Hepatocyte (in vitro differentiated cells): ENCODE results near the gene HDAC3. TPM values are rescaled to one million over a fixed set of nuclear protein-coding genes. Genes with fewer than 3 reads are reported as not detected.

ENCODE experiments used
- DNase-seq: peaks from one replicate; pipeline ENCODE4 v3.0.0-alpha.2; 2016; ENCODE audit warnings: low spot score
- H2AFZ ChIP-seq: fragments of 200-600 bp; sonication (generic); 2 replicates; pipeline ENCODE4 v1.6.0; 2016; ENCODE audit warnings: antibody characterized with exemption, mild to moderate bottlenecking
- H3K27ac ChIP-seq: fragments of 200-600 bp; sonication (generic); 2 replicates; pipeline ENCODE4 v1.5.1; 2016; ENCODE audit warnings: mild to moderate bottlenecking
- H3K27me3 ChIP-seq: fragments of 200-600 bp; sonication (generic); 2 replicates; pipeline ENCODE4 v1.6.1; 2016
- H3K36me3 ChIP-seq: fragments of 200-600 bp; sonication (generic); replicated peaks from 2 replicates; pipeline ENCODE4 v1.5.1; 2016; ENCODE audit warnings: low read depth; ENCODE audit not compliant: insufficient read depth
- H3K4me1 ChIP-seq: fragments of 200-600 bp; sonication (generic); 2 replicates; pipeline ENCODE4 v1.5.1; 2016; ENCODE audit warnings: mild to moderate bottlenecking, moderate library complexity; ENCODE audit not compliant: insufficient read depth
- H3K4me2 ChIP-seq: fragments of 200-600 bp; sonication (generic); 2 replicates; pipeline ENCODE4 v1.6.0; 2016
- H3K4me3 ChIP-seq: fragments of 200-600 bp; sonication (generic); 2 replicates; pipeline ENCODE4 v1.5.1; 2016; ENCODE audit warnings: mild to moderate bottlenecking
- H3K79me2 ChIP-seq: fragments of 200-600 bp; sonication (generic); 2 replicates; pipeline ENCODE4 v1.6.0; 2017; ENCODE audit warnings: mild to moderate bottlenecking
- H3K9me2 ChIP-seq: fragments of 200-600 bp; sonication (generic); replicated peaks from 2 replicates; pipeline ENCODE4 v1.6.0; 2017; ENCODE audit warnings: mild to moderate bottlenecking; ENCODE audit not compliant: insufficient read depth
- H3K9me3 ChIP-seq: fragments of 200-600 bp; sonication (generic); 2 replicates; pipeline ENCODE4 v1.5.1; 2016; ENCODE audit warnings: low read depth, mild to moderate bottlenecking
- H4K20me1 ChIP-seq: fragments of 200-600 bp; sonication (generic); 2 replicates; pipeline ENCODE4 v1.6.0; 2016; ENCODE audit warnings: mild to moderate bottlenecking; ENCODE audit not compliant: insufficient read depth, poor library complexity, severe bottlenecking
- EZH2 ChIP-seq: fragments of 200-600 bp; sonication (generic); IDR thresholded peaks from 2 replicates; pipeline ENCODE4 v1.6.1; 2016; ENCODE audit warnings: antibody characterized with exemption, mild to moderate bottlenecking, borderline replicate concordance
- EZH2phosphoT487 ChIP-seq: fragments of 200-600 bp; sonication (generic); IDR thresholded peaks from one replicate; pipeline ENCODE4 v1.6.1; 2018; ENCODE audit warnings: antibody characterized with exemption, mild to moderate bottlenecking, low read depth, moderate library complexity; ENCODE audit not compliant: unreplicated experiment, severe bottlenecking
- WGBS: methylation state at CpG from one replicate; pipeline ENCODE4 v1.1.6; 2016; ENCODE audit warnings: low lambda C conversion rate; ENCODE audit errors: missing lambda C conversion rate; 5-methylcytosine and 5-hydroxymethylcytosine counted together
- polyA plus RNA-seq: library from polyadenylated mRNA; unstranded; fragments of >200 nt; fragmentation: Nextera tagmentation; extraction: Ambion mirVana; gene quantifications from 2 replicates; pipeline ENCODE4 v1.2.1, GENCODE V29; 2016
- total RNA-seq: library from RNA; depleted of rRNA; stranded (reverse); fragments of >200 nt; gene quantifications from 2 replicates; pipeline ENCODE4 v1.2.3, GENCODE V29; 2014
- TF ChIP-seq, protein P1 (sequence below): fragments of 200-600 bp; sonication (generic); IDR thresholded peaks from 2 replicates; pipeline ENCODE4 v1.5.1; 2016; ENCODE audit warnings: antibody characterized with exemption, mild to moderate bottlenecking; ENCODE audit not compliant: poor library complexity

Gene HDAC3
- total and polyA plus RNA-seq, 2 experiments from 2014 or later = 50.1 to 74.0 TPM

DNA sequence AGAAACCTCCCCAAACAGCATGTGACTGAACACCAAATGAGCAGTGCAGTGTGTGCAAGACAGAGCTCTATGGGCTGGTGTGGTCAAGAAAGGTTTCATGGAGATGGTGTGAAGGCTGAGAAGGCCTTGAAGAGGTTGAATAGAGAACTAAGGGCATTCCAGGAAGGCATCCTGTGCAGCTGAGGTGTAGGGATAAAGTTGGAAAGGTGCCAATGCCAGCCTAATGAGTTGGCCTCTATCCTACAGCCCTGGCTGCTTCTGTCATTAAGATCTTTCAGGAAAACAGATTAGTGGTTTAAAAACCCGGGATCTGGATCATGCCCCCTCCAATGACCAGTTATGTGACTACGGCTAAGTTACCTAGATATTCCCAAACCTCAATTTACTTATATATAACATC is 4.0 kb downstream of the HDAC3 start:
- H3K79me2 ChIP-seq = peaks cover 64% of the 10 kb centered on the region
- peaks cover 10% of the 10 kb centered on the region for H4K20me1 ChIP-seq

DNA sequence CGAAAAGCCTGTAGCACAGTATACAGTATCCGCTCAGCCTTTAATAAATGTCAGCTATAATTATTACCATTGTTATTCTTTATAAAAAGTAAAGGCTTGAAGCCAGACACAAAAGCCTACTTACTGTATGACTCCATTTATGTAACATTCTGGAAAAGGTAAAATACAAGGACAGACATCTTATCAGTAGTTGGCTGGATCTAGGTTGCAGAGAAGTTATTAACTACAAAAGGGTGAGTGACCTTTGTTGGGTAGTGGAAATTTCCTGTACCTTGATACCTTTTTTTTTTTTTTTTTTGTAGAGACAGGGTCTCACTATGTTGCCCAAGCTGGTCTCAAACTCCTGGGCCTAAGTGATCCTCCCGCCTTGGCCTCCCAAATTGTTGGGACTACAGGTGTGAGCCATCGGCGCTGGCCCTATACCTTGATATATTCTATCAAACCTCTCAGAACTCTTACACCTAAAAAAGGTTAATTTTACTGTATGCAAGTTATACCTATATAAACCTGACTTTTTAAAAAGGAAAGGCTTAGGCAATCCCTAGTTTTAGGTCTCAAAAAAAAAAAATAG is 6.0 kb downstream of the HDAC3 start:
- Histone ChIP-seq H4K20me1 (peaks cover 7% of the 10 kb centered on the region), H3K4me3 (no peak overlapping the region), H3K4me2 (no peak overlapping the region), H3K36me3 (no peaks in the 10 kb centered on the region), H2AFZ (no peak overlapping the region), H3K27me3 (no peaks in the 10 kb centered on the region), H3K79me2 (peaks cover 55% of the 10 kb centered on the region), H3K9me2 (no peaks in the 10 kb centered on the region), H3K27ac (no peak overlapping the region), H3K9me3 (no peaks in the 10 kb centered on the region), H3K4me1 (peaks cover 7% of the 10 kb centered on the region)
- DNase-seq = no peak
- WGBS = 91% methylated on average over 5 of the region's 5 CpGs
- TF ChIP-seq EZH2phosphoT487 (no peak), EZH2 (no peak)
- TF ChIP-seq, protein P1, sequence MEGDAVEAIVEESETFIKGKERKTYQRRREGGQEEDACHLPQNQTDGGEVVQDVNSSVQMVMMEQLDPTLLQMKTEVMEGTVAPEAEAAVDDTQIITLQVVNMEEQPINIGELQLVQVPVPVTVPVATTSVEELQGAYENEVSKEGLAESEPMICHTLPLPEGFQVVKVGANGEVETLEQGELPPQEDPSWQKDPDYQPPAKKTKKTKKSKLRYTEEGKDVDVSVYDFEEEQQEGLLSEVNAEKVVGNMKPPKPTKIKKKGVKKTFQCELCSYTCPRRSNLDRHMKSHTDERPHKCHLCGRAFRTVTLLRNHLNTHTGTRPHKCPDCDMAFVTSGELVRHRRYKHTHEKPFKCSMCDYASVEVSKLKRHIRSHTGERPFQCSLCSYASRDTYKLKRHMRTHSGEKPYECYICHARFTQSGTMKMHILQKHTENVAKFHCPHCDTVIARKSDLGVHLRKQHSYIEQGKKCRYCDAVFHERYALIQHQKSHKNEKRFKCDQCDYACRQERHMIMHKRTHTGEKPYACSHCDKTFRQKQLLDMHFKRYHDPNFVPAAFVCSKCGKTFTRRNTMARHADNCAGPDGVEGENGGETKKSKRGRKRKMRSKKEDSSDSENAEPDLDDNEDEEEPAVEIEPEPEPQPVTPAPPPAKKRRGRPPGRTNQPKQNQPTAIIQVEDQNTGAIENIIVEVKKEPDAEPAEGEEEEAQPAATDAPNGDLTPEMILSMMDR = no peak

More for the DNA sequence above, 4.0 kb downstream of the HDAC3 start:
- TF ChIP-seq, protein P1 = no peak
- TF ChIP-seq EZH2phosphoT487 (no peak), EZH2 (no peak)
- H3K9me3 ChIP-seq = no peaks in the 10 kb centered on the region
- H2AFZ ChIP-seq = no peak overlapping the region
- H3K27me3 ChIP-seq = no peaks in the 10 kb centered on the region
- no peaks in the 10 kb centered on the region for H3K9me2 ChIP-seq
- no peaks in the 10 kb centered on the region for H3K36me3 ChIP-seq
- no peak overlapping the region for H3K4me2 ChIP-seq
- no peak overlapping the region for H3K4me3 ChIP-seq
- 96% methylated on average over 2 of the region's 2 CpGs for WGBS
- peaks cover 11% of the 10 kb centered on the region for H3K4me1 ChIP-seq
- no peak for DNase-seq
- no peak overlapping the region for H3K27ac ChIP-seq

DNA sequence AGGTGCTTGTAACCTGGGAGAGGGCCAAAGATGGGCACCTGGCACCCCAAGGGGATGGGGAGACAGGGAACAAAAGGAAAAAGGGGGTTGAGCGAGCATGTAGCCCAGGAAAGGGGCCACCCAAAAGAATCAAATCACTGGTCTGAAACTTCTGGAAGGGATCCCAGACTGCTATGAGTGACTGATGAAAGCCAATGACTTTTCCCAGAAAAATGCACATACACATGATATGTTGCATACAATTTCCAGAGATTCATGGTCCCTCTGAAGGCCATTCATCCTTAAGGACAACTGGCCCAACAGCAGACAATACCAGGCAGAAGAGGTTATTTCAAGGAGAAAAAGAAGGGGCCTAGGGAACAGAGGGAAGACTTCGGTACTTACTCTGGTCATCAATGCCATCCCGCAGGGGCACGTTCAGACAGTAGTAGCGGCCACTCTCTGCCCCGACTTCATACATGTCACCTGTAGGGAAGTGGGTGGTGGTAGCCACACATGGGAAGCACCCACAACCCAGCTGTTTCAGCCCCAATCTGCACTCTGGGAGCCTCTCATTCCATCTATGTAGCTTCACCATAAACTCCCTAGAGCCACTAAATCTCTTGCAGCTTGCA is 8.4 kb downstream of the HDAC3 start:
- H3K4me3 ChIP-seq = no peak overlapping the region
- peaks cover 31% of the 10 kb centered on the region for H3K79me2 ChIP-seq
- no peak overlapping the region for H2AFZ ChIP-seq
- no peaks in the 10 kb centered on the region for H4K20me1 ChIP-seq
- no peaks in the 10 kb centered on the region for H3K4me1 ChIP-seq
- DNase-seq = no peak
- H3K27me3 ChIP-seq = no peaks in the 10 kb centered on the region
- H3K27ac ChIP-seq = no peak overlapping the region
- WGBS = 96% methylated on average over 6 of the region's 6 CpGs
- TF ChIP-seq EZH2 (no peak), EZH2phosphoT487 (no peak)
- TF ChIP-seq, protein P1 = no peak
- H3K4me2 ChIP-seq = no peak overlapping the region
- no peaks in the 10 kb centered on the region for H3K9me2 ChIP-seq
- H3K9me3 ChIP-seq = no peaks in the 10 kb centered on the region
- no peaks in the 10 kb centered on the region for H3K36me3 ChIP-seq
